Measurements from ENCODE around the gene ENOSF1. TPM values are rescaled to one million over a fixed set of nuclear protein-coding genes. Genes with fewer than 3 reads are reported as not detected.

Gene ENOSF1
- total and polyA plus RNA-seq, 2 of the 13 experiments (the other 11 are each of a cell fraction or from before 2014, with no cell fraction given) = 37.6 to 40.1 TPM

- Histone ChIP-seq H4K20me1 (ENCODE audit: insufficient read depth, low read length) (peaks cover 3% of the 10 kb centered on the region; the same call in 1 of the 2 replicates), H3K79me2 (ENCODE audit: insufficient read depth, low read length) (peaks cover 19% of the 10 kb centered on the region), H3K9me3 (ENCODE audit: low read length) (no peaks in the 10 kb centered on the region), H3K4me2 (ENCODE audit: low read depth, low read length) (no peak overlapping the region), H3K9ac (ENCODE audit: insufficient read depth, low read depth, low read length) (no peak overlapping the region), H2AFZ (ENCODE audit: low read length) (no peak overlapping the region), H3K4me3 (replicated peaks in 1 of 3; ENCODE audit: insufficient read depth in 1 of 3, low read depth in 2 of 3, low read length in 3 of 3) (no peak overlapping the region), H3K36me3 (replicated peaks in 1 of 2; ENCODE audit: control insufficient read depth in 1 of 2, insufficient read depth in 2 of 2, low read length in 2 of 2) (peaks cover 15 to 45% of the 10 kb centered on the region in 2 experiments), H3K4me1 (ENCODE audit: insufficient read depth, low read length) (peaks cover 12% of the 10 kb centered on the region; the same call in 1 of the 2 replicates), H3K27me3 (ENCODE audit: control insufficient read depth in 1 of 2, insufficient read depth in 2 of 2, low read length in 2 of 2) (no peaks in the 10 kb centered on the region), H3K27ac (ENCODE audit: extremely low read length, insufficient read depth, low read length) (no peak overlapping the region)
- WGBS (ENCODE audit: low lambda C conversion rate) = 100% methylated on average over 6 of the region's 8 CpGs
- CTCF ChIA-PET (ENCODE audit: low intra/inter-chr PET ratio, low total read pairs) = interaction anchor here (1.4 kb wide), 1 partner anchor 64 kb away, joined by 6 read pairs; no protein-coding TSS in a partner anchor
- BruUV-seq (replicated peaks) = no TSS peak
- POLR2A ChIA-PET = interaction anchor here (1.2 kb wide), 1 partner anchor 8 kb away, joined by 3 read pairs; no protein-coding TSS in a partner anchor
- ATAC-seq (peak; percentile 76), FAIRE-seq (no peak), DNase-seq (ENCODE audit: low spot score) (no peak)
- in situ Hi-C loops (cut with HindIII; ENCODE audit: extremely low pct_ligation_motif_present, low pct_unique_long_range_greater_than_20kb) = no loop called here
- intact Hi-C loops (cut with micrococcal nuclease; ENCODE audit: unreplicated experiment) = no loop called here
- TF ChIP-seq CBX1 (IDR thresholded peaks at IDR 0.05; ENCODE audit: low read depth) = no peak
- TF ChIP-seq DR1 (CRISPR knock-in tag; IDR thresholded peaks at IDR 0.05) = no peak
- no peak for TF ChIP-seq HNF1A (IDR thresholded peaks at IDR 0.05; ENCODE audit: low read depth)
- TF ChIP-seq HNF1A (CRISPR knock-in tag; IDR thresholded peaks at IDR 0.05; ENCODE audit: borderline replicate concordance) = no peak
- TF ChIP-seq TSC22D2 (CRISPR knock-in tag; IDR thresholded peaks at IDR 0.05; ENCODE audit: borderline replicate concordance) = no peak
- no peak for TF ChIP-seq SNAPC2 (CRISPR knock-in tag; IDR thresholded peaks at IDR 0.05)
- no peak for TF ChIP-seq EEA1 (CRISPR knock-in tag; IDR thresholded peaks at IDR 0.05; ENCODE audit: borderline replicate concordance)
- TF ChIP-seq ZNF530 (CRISPR knock-in tag; IDR thresholded peaks at IDR 0.05; ENCODE audit: low read depth) = no peak
- peak; percentile 61 for TF ChIP-seq STAG1 (CRISPR knock-in tag; IDR thresholded peaks at IDR 0.05)
- no peak for TF ChIP-seq MED1 (CRISPR knock-in tag; IDR thresholded peaks at IDR 0.05)
- no peak for TF ChIP-seq MNT (IDR thresholded peaks at IDR 0.05)
- TF ChIP-seq SMC3 (IDR thresholded peaks at IDR 0.05; ENCODE audit: low read length) = 0 out of 2 replicates have a peak, but pooled peaks have one; percentile 9
- TF ChIP-seq ZSCAN21 (CRISPR knock-in tag; IDR thresholded peaks at IDR 0.05; ENCODE audit: borderline replicate concordance) = peak; percentile 39; the same call in 1 of the 2 replicates
- no peak for TF ChIP-seq ZNF7 (CRISPR knock-in tag; IDR thresholded peaks at IDR 0.05)
- no peak for TF ChIP-seq SRF (IDR thresholded peaks at IDR 0.05; ENCODE audit: low read depth, low read length)
- no peak for TF ChIP-seq FIP1L1 (IDR thresholded peaks at IDR 0.05; ENCODE audit: borderline replicate concordance, insufficient read depth, low read depth, low read length)
- TF ChIP-seq ZMAT5 (CRISPR knock-in tag; IDR thresholded peaks at IDR 0.05; ENCODE audit: borderline replicate concordance, low read depth) = no peak
Observed at GRCh38 chr18:666177-666576, 46.3 kb downstream of the ENOSF1 start.

All from HepG2 (cell line).